HL-60 (cell line): Measurements from ENCODE around the gene MSL1.

Source experiments
- CTCF ChIP-seq: IDR thresholded peaks from one replicate; pipeline ENCODE4 v1.5.1; 2011; ENCODE audit warnings: low read length, control low read depth, inconsistent platforms; ENCODE audit not compliant: insufficient read depth
- POLR2AphosphoS5 ChIP-seq: IDR thresholded peaks from 2 replicates; pipeline ENCODE4 v1.6.1; 2012; ENCODE audit warnings: low read depth

DNA sequence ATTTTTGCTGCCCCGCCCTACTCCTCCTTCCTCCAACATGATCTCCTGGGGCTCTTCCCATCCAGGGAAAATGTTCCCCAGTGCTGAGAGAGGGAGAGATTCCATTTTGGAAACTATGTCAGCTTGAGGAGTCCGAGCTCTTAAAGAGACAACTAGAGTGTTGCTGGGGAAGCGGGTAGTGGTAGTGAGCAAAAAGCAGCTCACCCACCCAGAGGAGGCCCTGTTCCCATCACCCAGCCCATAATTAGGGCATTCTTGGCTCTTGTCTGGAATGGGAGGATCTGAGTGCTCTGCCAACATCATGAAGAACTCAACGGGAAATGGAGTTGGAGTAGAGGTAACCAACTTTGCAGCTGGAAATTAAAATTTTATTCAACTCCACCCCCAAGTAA, 9.1 kb upstream of the MSL1 start:
- no peak for TF ChIP-seq CTCF
- TF ChIP-seq POLR2AphosphoS5, result no peak
